Activated CD4-positive, alpha-beta T cell treated with anti-CD3 and anti-CD28 coated beads for 36 hours (primary cell): ENCODE data around the gene TSPAN9. TPM values are rescaled to one million over a fixed set of nuclear protein-coding genes. Genes with fewer than 3 reads are reported as not detected.

Experiments
- ATAC-seq: fragments of 200-7000 bp; cut with Tn5 transposase; one replicate; pipeline ENCODE4 v1.10.0; 2021; ENCODE audit warnings: mild to moderate bottlenecking, moderate library complexity
- CTCF ChIA-PET: fragments of 350-600 bp; sonication (Branson Sonifier 250); formaldehyde crosslinking; loops from one replicate; lab custom pipeline; 2021; ENCODE audit warnings: antibody characterized with exemption; lab: Charles Lee
- POLR2A ChIA-PET: fragments of 350-600 bp; sonication (Branson Sonifier 250); formaldehyde crosslinking; loops from one replicate; lab custom pipeline; 2021; ENCODE audit warnings: antibody characterized with exemption, inconsistent platforms; lab: Charles Lee
- DNase-seq: peaks from one replicate; pipeline ENCODE4 v3.0.0-alpha.2; 2020
- H3K27ac Mint-ChIP-seq: one replicate; pipeline ENCODE4 v1.8.0; 2021; ENCODE audit warnings: mixed read lengths
- H3K27me3 Mint-ChIP-seq: one replicate; pipeline ENCODE4 v1.8.0; 2021; ENCODE audit warnings: mixed read lengths
- H3K36me3 Mint-ChIP-seq: one replicate; pipeline ENCODE4 v1.8.0; 2021; ENCODE audit warnings: low read depth, mixed read lengths
- H3K4me1 Mint-ChIP-seq: one replicate; pipeline ENCODE4 v1.8.0; 2021; ENCODE audit warnings: mixed read lengths
- H3K4me3 Mint-ChIP-seq: one replicate; pipeline ENCODE4 v1.8.0; 2021; ENCODE audit warnings: mild to moderate bottlenecking, moderate library complexity, mixed read lengths
- H3K9me3 Mint-ChIP-seq: one replicate; pipeline ENCODE4 v1.8.0; 2021; ENCODE audit warnings: low read depth, mixed read lengths
- intact Hi-C, 2 experiments: fragments of 100-400 bp; cut with DNase I in 1 of 2; cut with micrococcal nuclease in 1 of 2; formaldehyde crosslinking; loops; one replicate each; pipeline versions ENCODE4 v1.14.2 to v1.15.1; 2022 to 2024; cut with DNase I, micrococcal nuclease
- total RNA-seq, 2 experiments: library from RNA; stranded (reverse); gene quantifications; one replicate each; pipeline ENCODE4 v1.2.3, GENCODE V29; 2021

TSPAN9 gene
- total RNA-seq, 2 experiments from 2014 or later = 0.82 to 1.3 TPM

- ATAC-seq (no peak), DNase-seq (no peak)
- peaks cover 8% of the 10 kb centered on the region for H3K27me3 Mint-ChIP-seq
- H3K27ac Mint-ChIP-seq = no peak overlapping the region
- POLR2A ChIA-PET = no interaction called here
- no peaks in the 10 kb centered on the region for H3K9me3 Mint-ChIP-seq
- intact Hi-C loops = loop anchor here in 1 of 2 experiments (5.0 kb wide), 1 partner anchor 75 kb away; no protein-coding TSS in a partner anchor
- peaks cover 2% of the 10 kb centered on the region for H3K4me1 Mint-ChIP-seq
- H3K4me3 Mint-ChIP-seq = no peak overlapping the region
- no peaks in the 10 kb centered on the region for H3K36me3 Mint-ChIP-seq
- CTCF ChIA-PET = interaction anchor here (0.7 to 7.2 kb wide), 3 partner anchors 12 to 991 kb away, joined by 3 to 101 read pairs (median 5); no protein-coding TSS in a partner anchor
These were observed 200.2 kb downstream of the TSPAN9 start for GRCh38 chr12:3277306-3277943.

- intact Hi-C loops = loop anchor here in 1 of 2 experiments (5.0 kb wide), 1 partner anchor 77 kb away; no protein-coding TSS in a partner anchor
- ChIA-PET CTCF (interaction anchor here (0.6 to 7.2 kb wide), 3 partner anchors 21 to 142 kb away, joined by 4 to 101 read pairs (median 5); no protein-coding TSS in a partner anchor), POLR2A (no interaction called here)
- Mint-ChIP-seq H3K9me3 (no peaks in the 10 kb centered on the region), H3K36me3 (no peaks in the 10 kb centered on the region), H3K4me3 (no peak overlapping the region), H3K27ac (no peak overlapping the region), H3K27me3 (peaks cover 8% of the 10 kb centered on the region), H3K4me1 (peaks cover 2% of the 10 kb centered on the region)
- DNase-seq (no peak), ATAC-seq (no peak)
These were observed 201.7 kb downstream of the TSPAN9 start for GRCh38 chr12:3278681-3279414.

GRCh38 chr12:3279415-3279780, 202.2 kb downstream of the TSPAN9 start:
- no peak overlapping the region for H3K27ac Mint-ChIP-seq
- no peak for DNase-seq
- peaks cover 2% of the 10 kb centered on the region for H3K4me1 Mint-ChIP-seq
- peaks cover 8% of the 10 kb centered on the region for H3K27me3 Mint-ChIP-seq
- no peak overlapping the region for H3K4me3 Mint-ChIP-seq
- intact Hi-C loops = loop anchor here in 1 of 2 experiments (5.0 kb wide), 1 partner anchor 77 kb away; no protein-coding TSS in a partner anchor
- ChIA-PET CTCF (interaction anchor here (1.8 to 7.2 kb wide), 2 partner anchors 21 to 142 kb away, joined by 5 to 101 read pairs; no protein-coding TSS in a partner anchor), POLR2A (no interaction called here)
- no peaks in the 10 kb centered on the region for H3K36me3 Mint-ChIP-seq
- no peaks in the 10 kb centered on the region for H3K9me3 Mint-ChIP-seq
- ATAC-seq = no peak

GRCh38 chr12:3279832-3280231, 202.7 kb downstream of the TSPAN9 start:
- H3K4me1 Mint-ChIP-seq = peaks cover 2% of the 10 kb centered on the region
- peaks cover 8% of the 10 kb centered on the region for H3K27me3 Mint-ChIP-seq
- CTCF ChIA-PET = interaction anchor here (1.8 to 7.2 kb wide), 2 partner anchors 20 to 143 kb away, joined by 5 to 101 read pairs; no protein-coding TSS in a partner anchor

DNA sequence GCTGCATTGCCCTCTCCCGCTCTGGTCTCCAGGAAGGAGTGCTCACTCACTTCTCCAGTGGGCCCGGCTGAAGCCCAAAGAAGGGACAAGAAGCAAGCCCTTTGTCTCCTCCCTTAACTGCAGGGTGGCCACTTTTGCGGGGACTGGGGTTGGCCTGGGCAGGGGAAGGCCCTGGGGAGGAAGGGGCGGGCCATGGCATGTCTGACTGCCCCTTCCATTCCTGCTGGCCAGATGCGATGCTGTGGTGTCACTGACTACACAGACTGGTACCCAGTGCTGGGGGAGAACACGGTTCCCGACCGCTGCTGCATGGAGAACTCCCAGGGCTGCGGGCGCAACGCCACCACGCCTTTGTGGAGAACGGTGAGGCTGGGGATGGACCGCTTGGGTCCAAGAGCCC, 203.8 kb downstream of the TSPAN9 start:
- no peaks in the 10 kb centered on the region for H3K36me3 Mint-ChIP-seq

More at GRCh38 chr12:3279832-3280231, 202.7 kb downstream of the TSPAN9 start:
- POLR2A ChIA-PET = no interaction called here
- no peak for DNase-seq
- Mint-ChIP-seq H3K36me3 (no peaks in the 10 kb centered on the region), H3K27ac (no peak overlapping the region), H3K9me3 (no peaks in the 10 kb centered on the region), H3K4me3 (no peak overlapping the region)
- intact Hi-C loops = loop anchor here in 1 of 2 experiments (5.0 kb wide), 1 partner anchor 78 kb away; no protein-coding TSS in a partner anchor
- no peak for ATAC-seq

GRCh38 chr12:3281588-3282383, 204.6 kb downstream of the TSPAN9 start:
- H3K36me3 Mint-ChIP-seq = no peaks in the 10 kb centered on the region
- CTCF ChIA-PET = interaction anchor here (0.7 to 1.1 kb wide), 2 partner anchors 17 to 18 kb away, joined by 3 to 5 read pairs; no protein-coding TSS in a partner anchor
- DNase-seq = no peak
- H3K4me1 Mint-ChIP-seq = no peaks in the 10 kb centered on the region
- POLR2A ChIA-PET = interaction anchor here (0.6 kb wide), 1 partner anchor 127 kb away, joined by 3 read pairs; no protein-coding TSS in a partner anchor
- H3K27me3 Mint-ChIP-seq = peaks cover 2% of the 10 kb centered on the region
- H3K9me3 Mint-ChIP-seq = no peaks in the 10 kb centered on the region
- intact Hi-C loops = no loop called here
- ATAC-seq = no peak
- no peak overlapping the region for H3K27ac Mint-ChIP-seq
- H3K4me3 Mint-ChIP-seq = no peak overlapping the region

More for the DNA sequence above, 203.8 kb downstream of the TSPAN9 start:
- DNase-seq = no peak
- ChIA-PET POLR2A (no interaction called here), CTCF (no interaction called here)
- no peak for ATAC-seq
- no peaks in the 10 kb centered on the region for H3K9me3 Mint-ChIP-seq
- H3K27ac Mint-ChIP-seq = no peak overlapping the region
- peaks cover 8% of the 10 kb centered on the region for H3K27me3 Mint-ChIP-seq
- no peaks in the 10 kb centered on the region for H3K4me1 Mint-ChIP-seq
- no peak overlapping the region for H3K4me3 Mint-ChIP-seq
- intact Hi-C loops = no loop called here

DNA sequence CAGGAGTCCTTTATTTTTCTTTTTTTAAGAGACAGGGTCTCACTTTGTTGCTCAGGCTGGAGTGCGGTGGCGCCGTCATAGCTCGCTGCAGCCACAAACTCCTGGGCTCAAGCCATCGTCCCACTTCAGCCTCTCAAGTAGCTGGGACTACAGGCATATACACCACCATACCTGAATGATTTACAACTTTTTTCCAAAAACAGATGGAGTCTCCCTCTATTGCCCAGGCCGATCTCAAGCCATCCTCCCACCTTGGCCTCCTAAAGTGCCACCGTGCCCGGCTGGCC, 205.1 kb downstream of the TSPAN9 start:
- intact Hi-C loops = no loop called here
- no peak for ATAC-seq
- ChIA-PET POLR2A (no interaction called here), CTCF (interaction anchor here (0.7 to 1.1 kb wide), 2 partner anchors 17 to 18 kb away, joined by 3 to 5 read pairs; no protein-coding TSS in a partner anchor)
- Mint-ChIP-seq H3K4me3 (no peak overlapping the region), H3K27me3 (peaks cover 2% of the 10 kb centered on the region), H3K9me3 (no peaks in the 10 kb centered on the region), H3K36me3 (no peaks in the 10 kb centered on the region), H3K4me1 (no peaks in the 10 kb centered on the region), H3K27ac (no peak overlapping the region)
- DNase-seq = no peak

GRCh38 chr12:3283137-3283680, 206.0 kb downstream of the TSPAN9 start:
- ChIA-PET CTCF (interaction anchor here (0.5 kb wide), 1 partner anchor 246 kb away, joined by 3 read pairs; no protein-coding TSS in a partner anchor), POLR2A (no interaction called here)
- Mint-ChIP-seq H3K27me3 (peaks cover 2% of the 10 kb centered on the region), H3K4me3 (no peak overlapping the region), H3K9me3 (no peaks in the 10 kb centered on the region), H3K27ac (no peak overlapping the region), H3K4me1 (no peaks in the 10 kb centered on the region), H3K36me3 (no peaks in the 10 kb centered on the region)
- intact Hi-C loops = no loop called here
- DNase-seq (no peak), ATAC-seq (no peak)

DNA sequence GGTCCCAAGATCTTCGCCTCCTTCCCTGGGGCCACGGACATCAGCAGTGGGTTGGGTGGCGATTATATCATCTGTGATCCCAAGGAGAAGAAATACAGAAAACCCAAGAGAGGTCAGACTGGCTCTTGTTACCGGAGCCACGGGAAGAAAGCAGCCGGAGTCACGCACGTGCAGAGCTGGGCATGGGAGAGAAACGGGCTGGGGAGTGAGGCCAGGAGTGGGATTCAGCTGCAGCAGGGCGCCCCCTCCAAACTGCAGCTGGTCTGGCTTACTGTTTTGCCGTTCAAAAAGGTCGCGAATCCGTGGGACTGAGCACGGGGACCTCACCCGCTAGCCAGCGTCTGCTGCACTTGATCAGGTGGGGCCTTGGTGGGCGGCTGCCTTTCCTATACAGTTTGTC, 207.2 kb downstream of the TSPAN9 start:
- Mint-ChIP-seq H3K9me3 (no peaks in the 10 kb centered on the region), H3K36me3 (no peaks in the 10 kb centered on the region), H3K4me1 (no peaks in the 10 kb centered on the region), H3K27ac (no peak overlapping the region), H3K27me3 (no peaks in the 10 kb centered on the region), H3K4me3 (no peak overlapping the region)
- DNase-seq (no peak), ATAC-seq (no peak)
- intact Hi-C loops = no loop called here
- ChIA-PET POLR2A (no interaction called here), CTCF (interaction anchor here (1.1 to 1.2 kb wide), 2 partner anchors 9 to 16 kb away, joined by 3 read pairs; no protein-coding TSS in a partner anchor)

- Mint-ChIP-seq H3K36me3 (no peaks in the 10 kb centered on the region), H3K4me3 (no peak overlapping the region), H3K27ac (no peak overlapping the region), H3K9me3 (no peaks in the 10 kb centered on the region), H3K4me1 (no peaks in the 10 kb centered on the region), H3K27me3 (no peaks in the 10 kb centered on the region)
- no peak for ATAC-seq
- CTCF ChIA-PET = no interaction called here
- intact Hi-C loops = no loop called here
- POLR2A ChIA-PET = no interaction called here
- no peak for DNase-seq
These were observed 208.4 kb downstream of the TSPAN9 start for GRCh38 chr12:3285570-3285969.

- Mint-ChIP-seq H3K9me3 (no peaks in the 10 kb centered on the region), H3K4me1 (no peaks in the 10 kb centered on the region), H3K27me3 (no peaks in the 10 kb centered on the region), H3K4me3 (no peak overlapping the region), H3K27ac (no peak overlapping the region), H3K36me3 (no peaks in the 10 kb centered on the region)
- no peak for ATAC-seq
- intact Hi-C loops = no loop called here
- DNase-seq = no peak
- ChIA-PET CTCF (interaction anchor here (0.6 to 2.6 kb wide), 4 partner anchors 12 to 1274 kb away, joined by 3 to 15 read pairs (median 4); partner anchors contain the start of gene DYRK4), POLR2A (no interaction called here)
These were observed 211.5 kb downstream of the TSPAN9 start for GRCh38 chr12:3288690-3289089.
